Measurements from ENCODE around the gene STYXL1.

GRCh38 chr7:76048668-76048988 lies 828 bp upstream of the STYXL1 start:
- TF ChIP-seq CTCF (IDR thresholded peaks at IDR 0.05; ENCODE audit: low read depth, low read length, missing input control) (peak; percentile 4), RAD21 (IDR thresholded peaks at IDR 0.05) (no peak), JUND (IDR thresholded peaks at IDR 0.05) (no peak), SP1 (IDR thresholded peaks at IDR 0.05) (no peak), GABPA (IDR thresholded peaks at IDR 0.05 in 1 of 2, conservative IDR thresholded peaks at IDR 0.05 in 1 of 2) (no peak), YY1 (IDR thresholded peaks at IDR 0.05) (no peak), REST (IDR thresholded peaks at IDR 0.05) (no peak), EGR1 (IDR thresholded peaks at IDR 0.05; ENCODE audit: low read depth in 2 of 2) (no peak), ZBTB33 (IDR thresholded peaks at IDR 0.05) (no peak), ATF3 (IDR thresholded peaks at IDR 0.05) (no peak), FOXA1 (IDR thresholded peaks at IDR 0.05) (no peak), RXRA (IDR thresholded peaks at IDR 0.05) (no peak), MAX (IDR thresholded peaks at IDR 0.05) (no peak)

Measured in liver (tissue), 3 donors.